Endothelial cell of hepatic sinusoid (primary cell): ENCODE data around the gene CD200.

Source experiments
- in situ Hi-C: cut with HindIII; loops from 2 replicates; pipeline ENCODE4 v1.10.0; 2017; ENCODE audit warnings: low sequenced_read_pairs

Gene CD200

GRCh38 chr3:112407214-112407887 is 74.4 kb downstream of the CD200 start:
- in situ Hi-C loops, result no loop called here

GRCh38 chr3:112407888-112408702 is 75.1 kb downstream of the CD200 start:
- in situ Hi-C loops, result no loop called here

- in situ Hi-C loops, result no loop called here
Observed at GRCh38 chr3:112409041-112409440, 76.1 kb downstream of the CD200 start.

- in situ Hi-C loops, result loop anchor here (5.0 kb wide), 1 partner anchor 46 kb away; no protein-coding TSS in a partner anchor
Observed at GRCh38 chr3:112411425-112411824, 78.5 kb downstream of the CD200 start.
